GM21619 (cell line): ENCODE data around the gene ASB2.
A peak's percentile ranks its signal among the peaks of the same experiment; 100 is the strongest.

Experiments
- ATAC-seq: cut with Tn5 transposase; IDR thresholded peaks from one replicate; pipeline ENCODE4 v1.9.1; 2021; ENCODE audit not compliant: unreplicated experiment

ASB2 gene, protein sequence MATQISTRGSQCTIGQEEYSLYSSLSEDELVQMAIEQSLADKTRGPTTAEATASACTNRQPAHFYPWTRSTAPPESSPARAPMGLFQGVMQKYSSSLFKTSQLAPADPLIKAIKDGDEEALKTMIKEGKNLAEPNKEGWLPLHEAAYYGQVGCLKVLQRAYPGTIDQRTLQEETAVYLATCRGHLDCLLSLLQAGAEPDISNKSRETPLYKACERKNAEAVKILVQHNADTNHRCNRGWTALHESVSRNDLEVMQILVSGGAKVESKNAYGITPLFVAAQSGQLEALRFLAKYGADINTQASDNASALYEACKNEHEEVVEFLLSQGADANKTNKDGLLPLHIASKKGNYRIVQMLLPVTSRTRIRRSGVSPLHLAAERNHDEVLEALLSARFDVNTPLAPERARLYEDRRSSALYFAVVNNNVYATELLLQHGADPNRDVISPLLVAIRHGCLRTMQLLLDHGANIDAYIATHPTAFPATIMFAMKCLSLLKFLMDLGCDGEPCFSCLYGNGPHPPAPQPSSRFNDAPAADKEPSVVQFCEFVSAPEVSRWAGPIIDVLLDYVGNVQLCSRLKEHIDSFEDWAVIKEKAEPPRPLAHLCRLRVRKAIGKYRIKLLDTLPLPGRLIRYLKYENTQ

DNA sequence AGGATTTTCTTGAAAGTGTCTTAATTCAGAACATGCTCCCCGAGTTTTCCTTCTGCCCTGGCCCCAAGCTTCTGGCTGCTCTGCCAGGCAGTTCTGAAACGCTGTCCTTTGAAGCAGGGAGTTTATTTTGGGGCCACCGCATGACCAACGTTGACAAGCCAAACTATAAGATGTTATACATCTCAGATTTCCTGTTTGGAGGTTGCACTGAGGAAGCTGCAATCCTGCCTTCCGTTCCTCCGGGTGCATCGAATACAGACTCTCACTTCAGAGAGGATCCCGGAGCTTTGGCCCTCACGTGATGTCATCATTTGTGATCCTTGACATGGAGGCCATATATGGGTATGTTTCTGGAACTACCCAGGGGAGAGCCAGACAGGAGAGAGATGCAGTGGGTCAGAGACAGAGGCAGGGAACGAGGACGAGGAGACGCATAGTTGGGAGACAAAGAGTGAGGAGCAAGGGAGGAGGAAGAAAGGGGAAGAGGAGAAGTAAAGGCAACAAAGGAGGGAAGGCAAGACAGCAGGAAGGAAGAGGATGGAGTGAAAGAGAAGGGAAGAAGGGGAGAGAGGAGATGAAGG lies at the start of gene ASB2:
Gene ASB2 (minus strand): TSS at position 94 of the 581 bp plus-strand sequence. CDS start 12,031 bp downstream, outside the sequence.
- ATAC-seq: peak; percentile 20

DNA sequence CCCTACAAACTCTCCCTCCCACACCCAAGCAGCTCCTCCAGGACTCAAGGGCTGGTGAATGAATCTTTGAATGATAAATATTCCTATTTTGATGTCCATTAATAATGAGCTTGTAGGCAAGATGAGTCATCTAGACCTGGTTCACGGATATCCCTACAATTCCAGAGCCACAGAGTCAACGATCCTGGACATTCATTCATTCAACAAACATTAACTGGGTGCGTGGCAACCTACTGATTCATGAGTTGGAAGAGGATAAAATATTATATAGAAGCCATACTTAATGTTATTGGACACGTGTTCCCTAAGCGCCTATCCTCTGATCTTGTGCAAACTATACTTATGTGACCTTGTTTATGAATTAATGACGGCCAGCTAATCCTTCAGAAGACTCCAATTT lies 49.4 kb upstream of the ASB2 start:
- no peak for ATAC-seq

GRCh38 chr14:94024549-94024948 lies 48.2 kb upstream of the ASB2 start:
- no peak for ATAC-seq

DNA sequence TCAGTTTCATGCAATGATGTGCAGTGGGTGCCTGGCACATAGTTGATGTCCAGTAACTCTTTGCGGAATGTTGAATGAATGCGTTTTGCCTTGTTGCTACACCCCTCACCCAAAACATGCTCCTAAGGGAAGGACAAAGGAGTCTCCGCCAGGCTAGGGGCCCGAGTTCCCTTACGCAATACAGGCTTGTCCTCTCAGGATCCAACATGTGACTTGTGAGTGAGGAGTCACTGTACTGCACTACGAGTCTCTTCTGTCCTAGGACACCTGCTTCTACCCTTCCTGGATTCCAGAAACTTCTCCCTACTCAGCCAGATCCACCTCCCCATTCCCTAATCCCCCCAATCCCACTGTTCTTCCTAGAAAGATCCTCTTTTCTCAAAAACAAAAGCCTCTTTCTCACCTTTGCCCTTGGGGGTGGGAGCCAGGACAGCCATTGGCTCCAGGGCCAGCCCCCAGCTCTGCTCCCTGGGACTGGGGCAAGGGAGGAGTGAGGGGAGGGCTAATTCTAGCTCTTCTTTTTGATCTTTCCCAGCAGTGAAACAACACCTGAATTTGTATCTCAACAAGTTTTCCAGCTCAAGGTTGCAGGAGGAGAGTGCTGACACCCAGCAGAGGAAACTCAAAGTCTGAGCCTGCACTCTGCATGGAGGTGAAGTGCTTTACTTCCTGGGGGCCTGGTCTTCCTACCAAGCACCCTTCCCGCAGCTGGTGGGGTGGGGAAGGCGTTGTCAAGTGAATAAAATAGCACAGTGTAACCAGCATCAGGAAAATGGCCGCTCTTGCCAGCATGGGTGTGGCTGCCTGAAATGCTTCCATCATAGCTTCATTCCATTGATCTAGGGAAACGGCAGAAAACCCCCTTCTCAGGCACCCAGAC lies 46.4 kb upstream of the ASB2 start:
- ATAC-seq: no peak

GRCh38 chr14:94021416-94022157 lies 45.2 kb upstream of the ASB2 start:
- no peak for ATAC-seq

DNA sequence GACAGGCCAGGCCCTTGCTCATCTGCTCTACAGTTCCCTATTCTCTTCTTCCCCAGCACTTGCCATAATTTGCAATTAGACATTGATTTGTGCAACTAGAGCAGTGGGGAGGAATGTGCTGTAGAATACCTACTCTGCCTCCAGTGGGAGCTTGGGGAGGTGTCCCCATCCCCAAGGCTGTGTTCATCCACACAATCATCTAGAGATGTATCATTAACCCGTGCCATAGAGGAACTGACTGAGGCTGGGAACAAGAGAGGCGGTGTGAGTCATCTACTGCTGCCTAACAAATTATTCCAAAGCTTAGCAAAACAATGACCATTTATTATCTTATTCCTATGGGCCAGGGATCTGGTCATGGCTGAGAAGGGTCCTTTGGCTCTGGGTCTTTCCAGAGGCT lies 44.6 kb upstream of the ASB2 start:
- ATAC-seq: no peak

GRCh38 chr14:94020267-94020666 lies 43.9 kb upstream of the ASB2 start:
- ATAC-seq: no peak

GRCh38 chr14:94019329-94019728 lies 43.0 kb upstream of the ASB2 start:
- ATAC-seq: no peak

GRCh38 chr14:94018308-94018707 lies 41.9 kb upstream of the ASB2 start:
- ATAC-seq: no peak

DNA sequence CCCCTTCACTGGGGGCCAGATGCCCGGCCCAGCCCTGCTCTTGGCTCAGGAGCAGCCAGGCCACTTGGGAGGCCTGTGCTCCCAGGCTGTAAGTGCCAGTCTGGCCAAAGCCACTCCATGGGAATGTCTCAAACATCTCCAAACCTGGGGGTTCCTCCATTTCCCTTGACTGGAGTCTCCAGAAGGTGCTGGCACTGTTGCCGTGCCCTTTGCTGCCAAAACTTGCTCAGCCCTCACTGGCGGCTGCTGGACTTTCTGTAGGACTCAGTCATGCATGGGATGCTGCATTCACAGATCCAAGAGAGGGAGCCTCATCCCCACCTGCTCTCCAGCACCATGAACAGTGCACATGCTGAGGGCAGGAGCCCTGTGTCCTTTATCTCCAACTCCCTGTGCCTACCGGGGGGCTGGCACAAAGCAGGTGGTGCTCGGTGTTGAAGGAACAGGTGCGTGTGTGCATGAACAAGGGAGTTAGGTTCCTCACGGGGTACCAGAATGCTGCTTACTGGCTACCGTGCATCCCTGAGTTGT lies 40.1 kb upstream of the ASB2 start:
- ATAC-seq: no peak

DNA sequence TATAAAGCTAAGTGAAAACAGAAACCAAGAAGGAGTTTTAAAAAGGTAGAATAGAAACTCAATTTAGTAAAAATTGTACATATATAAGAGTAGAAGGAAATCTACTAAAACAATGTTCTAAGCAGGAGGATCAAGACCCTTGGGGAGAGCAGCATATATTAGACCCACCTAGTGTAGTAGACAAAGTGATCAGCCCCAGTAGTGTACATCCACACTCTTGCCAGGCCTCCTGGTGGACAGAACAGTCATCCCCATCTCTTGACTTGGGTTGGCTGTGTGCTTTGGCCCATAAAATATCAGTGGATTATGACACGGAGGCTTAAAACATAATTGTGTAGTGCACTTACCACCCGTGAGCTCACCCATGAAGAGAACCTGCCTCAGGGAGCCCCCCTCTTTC lies 38.9 kb upstream of the ASB2 start:
- ATAC-seq: no peak

DNA sequence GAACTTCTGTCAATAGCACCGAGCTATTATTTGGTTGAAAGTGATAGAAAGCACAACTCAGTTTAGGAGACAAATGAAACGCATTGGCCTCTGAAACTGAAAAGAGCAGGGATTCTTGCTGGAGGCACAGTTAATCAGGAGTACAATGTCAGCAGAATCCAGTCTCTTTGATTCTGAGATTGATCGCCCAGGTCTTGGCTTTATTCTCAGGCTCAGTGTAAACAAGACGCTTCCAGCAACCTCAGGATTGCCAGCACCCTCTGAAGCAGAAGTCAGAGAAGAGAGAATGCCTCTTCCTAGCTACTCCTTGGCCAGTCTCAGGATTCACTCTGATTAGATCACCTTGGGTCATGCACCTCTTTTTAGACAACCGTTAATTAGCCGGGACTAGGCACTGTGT lies 38.0 kb upstream of the ASB2 start:
- no peak for ATAC-seq

- no peak for ATAC-seq
These were observed 35.4 kb upstream of the ASB2 start for GRCh38 chr14:94011795-94012194.

GRCh38 chr14:94010625-94011024 lies 34.3 kb upstream of the ASB2 start:
- ATAC-seq: no peak

DNA sequence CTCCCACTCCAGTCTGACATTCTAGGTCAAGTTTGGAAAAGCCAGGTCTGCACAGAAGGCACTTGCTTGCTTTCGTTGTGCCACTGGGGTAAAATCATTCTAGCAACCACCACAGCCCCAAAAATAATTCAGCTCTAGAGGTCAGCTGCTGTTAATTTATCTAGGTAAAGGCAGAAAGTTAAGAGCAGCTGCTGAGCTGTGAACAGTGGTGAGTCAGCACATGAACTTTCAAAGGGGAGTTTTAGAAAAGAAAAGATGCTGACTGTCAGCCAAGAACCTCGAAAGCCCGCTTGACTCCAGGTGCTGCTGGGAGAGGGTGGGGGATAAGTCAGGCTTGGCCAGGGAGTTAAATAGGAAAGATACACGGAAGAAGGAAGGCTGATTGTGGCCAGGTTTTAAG lies 33.4 kb upstream of the ASB2 start:
- peak; percentile 61 for ATAC-seq

DNA sequence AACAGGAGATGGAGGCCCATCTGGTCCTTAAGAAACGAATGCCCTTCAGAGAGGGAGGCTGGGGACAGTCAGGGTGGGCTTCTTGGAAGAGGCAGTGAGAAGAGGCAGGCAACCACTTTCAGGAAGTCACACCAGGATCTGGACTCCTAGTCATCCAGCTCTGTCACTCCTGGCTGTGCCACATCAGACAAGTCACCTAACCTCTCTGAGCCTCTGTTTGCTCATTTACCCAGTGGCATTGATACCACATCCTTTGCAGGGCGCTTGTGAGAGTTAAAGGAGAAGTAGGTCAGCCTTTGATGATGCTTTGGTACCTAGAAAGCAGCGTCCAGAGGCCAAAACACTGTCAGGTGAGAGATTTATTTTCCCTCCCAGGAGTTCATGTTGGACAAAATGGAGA lies 31.9 kb upstream of the ASB2 start:
- no peak for ATAC-seq

GRCh38 chr14:94005324-94006073 lies 29.1 kb upstream of the ASB2 start:
- ATAC-seq: no peak

GRCh38 chr14:94004015-94004414 lies 27.6 kb upstream of the ASB2 start:
- no peak for ATAC-seq

GRCh38 chr14:94003397-94003796 lies 27.0 kb upstream of the ASB2 start:
- no peak for ATAC-seq
